IPS-18c (cell line): Measurements from ENCODE around the gene COLGALT1.

Source experiments
- H3K4me3 ChIP-seq: 2 replicates; pipeline ENCODE4 v1.7.0; 2013; ENCODE audit warnings: low read depth, mild to moderate bottlenecking, low read length, moderate library complexity; ENCODE audit not compliant: insufficient read depth
- H3K9me3 ChIP-seq: one replicate; pipeline ENCODE4 v1.6.1; 2013; ENCODE audit warnings: mild to moderate bottlenecking, low read length, moderate library complexity; ENCODE audit not compliant: control insufficient read depth, insufficient read depth

Gene COLGALT1

DNA sequence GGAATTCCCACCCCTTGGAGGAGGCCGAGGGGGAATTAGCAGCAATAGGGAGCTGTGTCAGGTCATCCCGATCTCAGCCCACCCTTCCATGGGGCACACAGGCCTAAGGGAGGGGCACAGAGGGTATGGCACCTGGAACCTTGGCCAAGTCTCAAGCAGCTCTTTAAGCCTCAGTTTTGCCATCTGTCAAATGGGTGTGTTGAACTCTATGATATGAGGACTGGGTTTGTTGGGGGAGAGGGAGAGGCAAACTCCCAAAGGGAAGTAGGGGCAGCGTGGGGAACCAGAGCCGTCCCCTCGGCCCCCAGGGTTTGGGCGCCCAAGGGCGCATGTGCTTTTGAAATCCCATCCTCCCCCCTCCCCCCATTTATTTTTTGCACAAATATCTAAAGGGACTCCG, 49.7 kb downstream of the COLGALT1 start:
- Histone ChIP-seq H3K9me3 (no peaks in the 10 kb centered on the region), H3K4me3 (no peak overlapping the region)

DNA sequence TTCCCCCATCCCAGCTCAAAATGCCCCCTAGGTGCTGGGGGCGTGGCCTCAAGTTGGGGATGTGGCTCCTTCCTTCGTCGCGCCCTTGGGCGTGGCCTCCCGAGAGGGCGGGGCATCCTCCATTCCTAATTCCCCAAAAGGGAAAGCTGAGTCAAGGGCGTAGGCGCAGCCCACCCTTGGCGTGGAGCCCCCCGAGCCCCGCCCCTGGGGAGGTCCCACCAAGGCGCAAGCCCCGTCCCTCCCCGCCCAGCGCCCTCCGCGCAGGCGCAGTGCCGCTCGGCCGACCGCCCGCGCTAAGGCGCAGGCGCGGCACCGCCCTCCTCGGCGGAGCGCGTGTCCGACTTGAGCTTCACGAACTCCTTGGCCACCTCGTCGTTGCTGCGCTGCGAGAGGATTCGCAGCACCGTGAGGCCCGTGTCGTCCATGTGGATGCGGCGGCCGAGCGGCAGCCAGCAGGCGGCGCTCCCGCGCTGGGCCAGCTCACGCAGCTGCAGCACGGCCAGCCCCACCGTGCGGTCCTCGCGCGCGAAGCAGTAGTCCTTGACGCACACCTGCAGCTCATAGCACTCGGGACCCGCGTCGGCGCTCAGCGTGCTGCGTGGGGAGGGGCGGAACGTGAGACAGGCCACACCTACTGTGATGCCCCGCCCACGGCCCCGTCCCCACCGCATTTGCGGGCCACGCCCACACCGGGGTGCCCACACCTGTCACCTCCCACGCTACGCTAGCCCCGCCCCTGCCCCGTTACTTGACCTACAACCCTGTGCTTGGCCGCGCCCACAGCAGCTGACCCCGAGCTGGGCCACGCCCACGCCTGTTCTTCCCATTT, 50.5 kb downstream of the COLGALT1 start:
- H3K9me3 ChIP-seq, result no peaks in the 10 kb centered on the region
- peak overlapping the region; percentile 60 for H3K4me3 ChIP-seq

DNA sequence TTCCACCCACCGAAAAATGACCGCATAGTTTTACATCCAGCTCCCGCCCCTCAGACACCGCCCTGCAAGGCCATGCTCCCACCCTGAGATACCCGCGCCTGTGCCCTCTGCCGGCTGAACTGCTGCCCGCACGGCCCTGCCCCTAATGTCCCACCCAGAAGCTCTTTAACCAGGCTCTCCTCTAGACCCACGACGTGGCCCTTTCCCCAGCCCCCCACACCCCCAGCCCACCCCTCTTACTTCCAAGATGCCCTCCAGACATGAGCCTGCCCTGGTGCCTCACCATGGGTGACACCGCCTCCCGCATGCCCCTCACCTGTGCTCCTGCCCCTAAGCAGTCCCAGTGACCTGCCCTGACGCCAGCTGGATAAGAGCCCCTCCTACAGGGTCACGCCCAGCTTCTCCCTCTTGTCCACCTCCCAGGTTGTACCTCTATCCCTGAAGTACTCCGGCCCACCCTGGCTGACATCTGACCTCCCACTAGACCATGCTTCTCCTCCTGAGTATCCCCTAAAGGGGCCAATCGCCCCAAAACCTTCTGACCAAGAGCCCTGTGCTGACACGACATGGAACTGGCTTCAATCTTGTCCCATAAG, 51.2 kb downstream of the COLGALT1 start:
- Histone ChIP-seq H3K4me3 (peak overlapping the region; percentile 60), H3K9me3 (no peaks in the 10 kb centered on the region)

DNA sequence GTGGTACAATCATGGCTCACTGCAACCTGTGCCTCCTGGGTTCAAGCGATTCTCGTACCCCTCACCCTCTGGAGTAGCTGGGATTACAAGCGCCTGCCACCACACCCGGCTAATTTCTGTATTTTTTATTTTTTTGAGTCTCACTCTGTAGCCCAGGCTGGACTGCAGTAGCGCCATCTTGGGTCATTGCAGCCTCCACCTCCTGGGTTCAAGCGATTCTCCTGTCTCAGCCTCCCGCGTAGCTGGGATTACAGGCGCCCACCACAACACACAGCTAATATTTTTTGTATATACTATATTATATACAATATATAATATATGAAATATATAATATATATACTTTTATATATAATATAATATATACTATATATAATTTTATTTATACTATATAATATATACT, 52.5 kb downstream of the COLGALT1 start:
- H3K9me3 ChIP-seq, result no peaks in the 10 kb centered on the region
- H3K4me3 ChIP-seq, result no peak overlapping the region

DNA sequence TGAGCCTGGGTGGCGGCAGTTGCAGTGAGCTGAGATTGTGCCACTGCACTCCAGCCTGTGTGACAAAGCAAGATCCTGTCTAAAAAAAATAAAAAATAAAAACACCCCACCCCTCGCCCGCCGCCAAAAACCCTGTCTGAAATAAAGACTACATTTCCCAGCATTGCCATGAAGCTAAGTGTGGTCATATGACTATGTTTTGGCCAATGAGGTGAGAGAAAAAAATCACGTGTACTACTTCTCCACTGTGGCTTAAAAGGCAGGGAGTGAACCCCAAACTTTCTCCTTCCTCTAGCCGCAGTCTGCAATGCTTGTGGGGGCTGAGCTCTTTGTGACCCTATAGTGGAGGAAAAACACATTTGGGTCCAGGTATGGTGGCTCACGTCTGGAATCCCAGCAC, 54.9 kb downstream of the COLGALT1 start:
- no peaks in the 10 kb centered on the region for H3K9me3 ChIP-seq
- H3K4me3 ChIP-seq, result no peak overlapping the region

DNA sequence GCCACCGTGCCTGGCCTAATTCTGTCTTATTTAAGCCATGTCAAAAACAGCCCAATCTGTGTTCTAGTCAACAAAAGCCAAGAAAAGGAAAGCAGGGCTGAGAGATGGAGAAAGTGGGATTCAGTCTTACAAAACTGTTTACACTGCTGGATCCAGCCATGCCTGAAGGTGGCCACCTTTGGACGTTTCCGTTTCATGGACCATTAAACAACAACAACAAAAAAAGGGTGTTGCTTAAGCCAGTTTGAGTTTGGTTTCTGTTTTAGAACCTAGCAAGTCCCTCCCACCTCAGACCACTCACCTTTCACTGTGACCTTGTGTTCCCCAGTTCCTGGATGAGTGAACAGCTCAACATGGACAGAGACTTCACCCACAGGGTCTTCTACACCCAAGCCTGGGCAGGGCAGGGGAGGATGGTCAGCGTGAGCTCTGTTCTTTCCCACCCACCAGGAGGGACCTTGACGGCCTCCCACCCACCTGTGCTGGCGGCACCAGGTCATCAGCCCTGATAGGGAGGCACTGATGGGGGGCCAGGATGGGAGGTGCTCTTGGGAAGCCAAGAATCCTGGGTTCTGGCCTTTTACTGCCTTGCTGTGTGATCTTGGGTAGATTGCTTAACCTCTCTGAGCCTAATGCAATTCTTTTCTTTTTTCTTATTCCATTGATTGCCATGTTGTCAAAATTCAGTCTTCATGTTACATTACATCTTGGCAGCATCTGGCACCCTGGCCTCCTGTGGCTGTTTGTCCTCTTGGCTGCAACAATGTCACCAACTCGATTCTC, 56.2 kb downstream of the COLGALT1 start:
- no peaks in the 10 kb centered on the region for H3K9me3 ChIP-seq
- H3K4me3 ChIP-seq, result no peak overlapping the region

DNA sequence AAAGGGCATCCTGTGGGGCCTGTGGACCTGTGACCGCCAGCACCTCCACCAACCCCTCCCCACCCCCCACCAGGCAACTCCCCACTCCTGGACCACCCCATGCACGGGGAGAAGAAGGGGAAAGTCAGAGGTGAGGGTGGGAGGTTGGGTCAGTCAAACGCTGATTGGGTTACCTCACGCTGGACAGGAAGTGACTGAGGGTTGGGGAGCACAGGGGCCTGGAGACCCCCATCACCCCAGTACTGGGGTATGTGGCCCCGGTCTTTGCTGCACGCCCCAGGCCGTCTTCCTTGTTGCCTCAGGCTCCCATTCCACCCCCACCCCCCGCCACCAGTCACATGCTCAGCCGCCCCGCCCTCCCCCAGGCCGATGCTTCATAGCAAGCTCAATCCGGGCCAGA, 59.0 kb downstream of the COLGALT1 start:
- Histone ChIP-seq H3K4me3 (no peak overlapping the region), H3K9me3 (no peaks in the 10 kb centered on the region)

DNA sequence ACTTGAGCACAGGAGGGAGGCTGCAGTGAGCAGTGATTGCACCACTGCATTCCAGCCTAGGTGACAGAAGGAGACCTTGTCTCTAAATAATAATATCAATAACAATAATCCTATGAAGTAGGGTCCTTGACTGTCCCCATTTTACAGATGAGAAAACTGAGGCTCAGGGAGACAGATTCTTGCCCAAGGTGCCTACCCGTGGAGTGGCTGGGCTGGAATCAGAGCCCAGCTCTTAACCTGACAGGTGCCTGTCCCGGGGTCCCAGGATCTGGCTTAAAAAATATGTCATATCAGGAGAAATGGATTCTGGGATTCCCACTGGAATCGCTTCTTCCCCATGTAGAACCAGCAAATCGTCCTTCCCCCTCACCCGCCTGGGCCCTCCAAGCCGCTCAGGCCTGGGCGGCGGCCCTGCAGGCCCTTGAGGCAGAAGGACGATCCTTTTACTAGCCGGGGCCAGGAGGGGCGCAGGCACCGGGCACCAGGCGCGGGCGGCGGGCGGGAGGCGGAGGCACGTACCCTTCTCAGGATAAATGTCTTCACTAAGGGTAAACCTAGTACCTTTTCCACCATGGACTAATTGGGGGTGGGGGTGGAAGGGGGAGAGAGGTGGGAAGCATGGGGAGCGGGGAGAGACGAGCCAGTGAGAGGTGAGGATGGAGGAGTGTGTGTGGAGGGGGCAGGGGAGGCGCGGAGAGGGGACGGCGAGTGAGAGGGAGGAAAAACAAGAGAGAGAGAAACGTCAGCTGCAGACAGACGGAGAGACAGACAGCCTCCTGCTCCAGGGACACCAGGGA, 60.6 kb downstream of the COLGALT1 start:
- H3K4me3 ChIP-seq, result peak overlapping the region; percentile 40

DNA sequence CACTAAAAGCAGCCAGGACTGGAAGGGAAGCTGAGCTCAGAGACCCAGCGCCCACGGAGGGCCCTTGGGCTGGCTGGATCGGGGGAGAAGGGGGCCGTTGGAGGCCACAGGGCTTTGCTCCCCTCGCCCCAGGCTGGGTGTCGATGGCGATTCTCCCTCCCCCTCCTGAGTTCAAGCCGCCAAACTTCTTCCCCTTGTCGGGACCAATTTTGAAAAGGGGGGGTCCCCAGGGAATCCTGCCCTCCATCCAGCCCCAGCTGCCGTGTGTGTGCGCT, 61.2 kb downstream of the COLGALT1 start:
- H3K9me3 ChIP-seq, result no peaks in the 10 kb centered on the region
- H3K4me3 ChIP-seq, result peak overlapping the region; percentile 40; the same call in 1 of the 2 replicates

More for the DNA sequence above, 60.6 kb downstream of the COLGALT1 start:
- no peaks in the 10 kb centered on the region for H3K9me3 ChIP-seq

DNA sequence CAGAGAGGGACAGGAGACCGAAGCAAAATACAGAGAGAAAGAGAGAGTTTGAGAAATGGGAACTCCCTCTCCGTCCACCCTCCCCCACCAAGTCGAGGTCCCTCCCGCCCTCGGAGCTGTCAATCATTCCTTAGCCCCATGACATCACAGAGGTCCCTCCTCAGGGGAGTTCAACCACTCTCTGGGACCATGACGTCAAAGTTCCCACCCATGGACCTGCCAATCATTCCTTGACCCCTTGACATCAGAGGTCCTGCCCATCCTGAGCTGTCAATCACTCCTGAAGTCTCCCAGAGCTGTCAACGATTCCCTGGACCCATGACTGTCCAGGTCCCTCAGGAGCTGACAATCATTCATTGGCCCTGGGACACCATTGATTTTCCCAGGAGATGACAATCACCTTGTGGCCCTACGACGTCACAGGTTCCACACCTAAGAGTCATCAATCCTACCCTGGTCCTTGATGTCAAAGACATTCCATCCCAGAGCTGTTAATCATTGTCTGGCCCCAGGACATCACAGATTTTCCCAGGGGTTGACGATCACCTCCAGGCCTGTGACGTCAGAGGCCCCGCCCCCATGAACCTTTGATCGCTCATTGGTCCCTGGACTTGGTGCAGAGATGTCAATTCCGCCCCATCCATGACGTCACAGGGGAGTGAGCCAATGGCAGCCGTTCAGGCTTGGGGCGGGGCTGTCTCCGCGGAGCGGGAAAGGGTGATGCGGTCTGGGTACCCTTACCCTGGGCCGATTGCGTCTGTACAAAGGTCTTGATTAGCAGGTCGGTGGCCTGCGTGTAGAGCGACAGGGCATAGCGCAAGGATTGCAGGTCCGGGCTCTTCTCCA, 61.7 kb downstream of the COLGALT1 start:
- no peaks in the 10 kb centered on the region for H3K9me3 ChIP-seq
- H3K4me3 ChIP-seq, result peak overlapping the region; percentile 40; the same call in 1 of the 2 replicates

DNA sequence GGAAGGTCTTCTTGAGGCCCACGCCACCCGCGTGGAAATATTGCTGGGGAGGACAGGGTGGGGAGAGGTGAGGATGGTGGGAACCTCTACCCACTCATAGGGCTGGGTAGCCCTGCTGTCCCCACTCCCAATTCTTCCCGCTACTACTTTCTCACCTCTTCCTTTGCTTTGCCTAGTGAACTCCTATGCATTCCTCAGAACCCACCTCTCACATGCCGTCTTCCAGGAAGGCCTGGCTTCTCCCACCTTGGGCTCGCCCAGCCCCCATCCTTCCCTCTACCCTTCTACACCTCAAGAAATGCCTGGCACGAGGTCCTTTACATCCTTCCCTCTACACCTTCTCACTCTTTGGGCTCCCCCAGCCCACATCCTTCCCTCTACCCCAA, 62.4 kb downstream of the COLGALT1 start:
- H3K9me3 ChIP-seq, result no peaks in the 10 kb centered on the region
- H3K4me3 ChIP-seq, result no peak overlapping the region

DNA sequence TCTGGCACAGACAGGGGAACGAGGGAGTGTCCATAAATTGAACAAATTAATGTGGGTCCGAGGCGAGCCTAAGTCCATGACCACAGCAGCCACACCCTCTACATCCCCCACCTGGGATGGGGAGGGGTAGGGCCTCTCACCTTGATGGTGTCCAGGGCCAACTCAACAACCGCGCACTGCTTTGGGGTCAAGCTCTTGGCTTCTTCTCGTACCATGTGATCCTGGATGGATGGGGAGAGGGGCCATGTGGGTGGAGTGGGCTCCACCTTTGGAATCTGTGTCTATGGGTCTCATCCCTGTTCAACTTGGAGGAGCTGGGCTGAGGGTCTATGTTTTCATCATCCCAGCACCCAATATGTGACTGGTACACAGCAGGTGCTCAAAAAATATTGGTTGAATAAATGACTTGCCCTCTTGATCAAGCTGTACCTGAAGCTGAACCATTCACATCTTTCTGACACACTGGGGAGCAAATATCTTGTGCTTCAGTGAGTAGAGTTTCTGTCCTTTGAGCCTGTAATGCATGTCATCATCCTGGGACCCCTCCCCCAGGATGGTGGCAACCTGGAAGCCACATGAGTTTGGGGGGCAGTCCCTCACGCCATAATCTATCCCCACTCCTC, 62.9 kb downstream of the COLGALT1 start:
- no peaks in the 10 kb centered on the region for H3K9me3 ChIP-seq
- no peak overlapping the region for H3K4me3 ChIP-seq

DNA sequence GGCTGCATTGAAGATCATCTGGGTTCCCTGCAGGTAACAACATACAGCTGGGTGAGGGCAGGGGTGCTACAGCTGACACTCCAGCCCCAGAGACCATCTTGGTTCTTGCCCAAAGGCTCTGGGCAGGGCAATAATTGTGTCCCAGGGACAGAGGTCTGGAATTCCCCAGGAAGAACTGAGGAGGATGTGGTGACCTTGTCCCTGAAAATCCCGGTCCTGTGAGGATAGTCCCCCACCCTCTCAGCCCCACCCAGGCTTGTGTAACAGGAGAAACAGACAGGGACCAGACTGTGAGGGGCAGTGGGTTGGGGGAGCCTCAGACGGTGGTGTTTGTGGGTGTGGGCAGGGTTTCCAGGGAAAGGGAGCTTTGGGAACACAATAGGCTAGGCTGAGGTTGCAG, 63.5 kb downstream of the COLGALT1 start:
- Histone ChIP-seq H3K9me3 (no peaks in the 10 kb centered on the region), H3K4me3 (no peak overlapping the region)

DNA sequence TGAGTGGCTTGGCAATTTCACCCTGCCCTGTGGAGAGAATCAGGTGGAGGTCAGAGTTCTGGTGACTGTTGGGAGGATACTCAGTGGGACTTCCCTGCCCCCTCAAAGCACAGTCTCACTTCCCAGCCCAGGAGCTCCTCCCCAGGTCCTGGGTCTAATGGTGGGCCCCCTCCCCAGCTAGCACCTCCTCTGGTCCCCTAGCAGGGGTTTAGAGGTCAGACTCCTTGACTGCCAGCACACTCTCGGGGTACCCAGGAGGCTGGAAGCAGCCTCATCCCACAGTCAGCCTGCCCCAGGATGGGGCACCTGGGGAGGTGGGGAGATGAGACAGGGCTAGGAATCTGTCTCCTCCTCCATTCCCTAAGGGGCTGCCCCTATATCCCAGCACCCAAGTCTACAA, 65.2 kb downstream of the COLGALT1 start:
- Histone ChIP-seq H3K9me3 (no peaks in the 10 kb centered on the region), H3K4me3 (no peak overlapping the region)

DNA sequence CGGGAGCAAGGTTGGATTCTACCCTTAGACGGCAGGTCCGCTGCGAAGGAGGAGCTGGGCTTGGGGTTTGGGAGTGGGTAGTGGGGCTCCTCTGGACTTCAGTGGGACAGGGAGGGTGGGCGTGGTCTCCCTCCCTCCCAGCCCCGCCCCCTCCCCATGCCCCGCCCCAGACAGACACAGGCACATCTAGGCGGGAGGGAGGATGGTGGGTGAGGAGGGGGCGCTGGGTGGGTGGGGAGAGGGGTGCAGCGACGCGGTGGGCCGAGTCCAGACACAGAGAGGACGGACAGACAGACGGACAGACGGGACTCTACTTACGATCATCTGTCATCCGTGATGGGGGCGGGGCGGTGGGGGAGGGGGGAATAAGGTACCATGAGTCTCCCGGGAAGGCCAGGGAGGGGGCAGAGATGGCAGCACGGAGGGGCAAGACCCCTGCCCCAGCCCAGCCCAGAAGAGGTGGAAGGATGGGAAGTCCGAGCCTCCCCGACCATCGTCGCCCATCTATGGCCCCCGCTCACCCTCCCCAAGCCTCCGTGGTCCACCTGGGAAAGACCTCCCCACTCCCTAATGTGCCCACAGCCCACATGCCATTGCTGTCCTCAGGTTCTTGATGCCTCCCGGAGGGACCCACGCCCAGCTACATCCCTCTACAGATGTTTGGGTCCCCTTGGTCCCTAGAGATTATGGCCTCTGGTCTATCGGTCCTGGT, 67.9 kb downstream of the COLGALT1 start:
- no peaks in the 10 kb centered on the region for H3K9me3 ChIP-seq
- H3K4me3 ChIP-seq, result no peak overlapping the region
